Measurements from ENCODE around the gene HDDC3. TPM values are rescaled to one million over a fixed set of nuclear protein-coding genes. Genes with fewer than 3 reads are reported as not detected.
A peak's percentile ranks its signal among the peaks of the same experiment; 100 is the strongest.
"Not testable (repeated sequence)": the region's sequence is repeated elsewhere in the genome, so short reads cannot be mapped to it uniquely, and the experiment has no call there.

The HDDC3 gene
- total and polyA plus RNA-seq, 4 experiments from 2014 or later: 27.4 to 38.7 (median 31.4) TPM

DNA sequence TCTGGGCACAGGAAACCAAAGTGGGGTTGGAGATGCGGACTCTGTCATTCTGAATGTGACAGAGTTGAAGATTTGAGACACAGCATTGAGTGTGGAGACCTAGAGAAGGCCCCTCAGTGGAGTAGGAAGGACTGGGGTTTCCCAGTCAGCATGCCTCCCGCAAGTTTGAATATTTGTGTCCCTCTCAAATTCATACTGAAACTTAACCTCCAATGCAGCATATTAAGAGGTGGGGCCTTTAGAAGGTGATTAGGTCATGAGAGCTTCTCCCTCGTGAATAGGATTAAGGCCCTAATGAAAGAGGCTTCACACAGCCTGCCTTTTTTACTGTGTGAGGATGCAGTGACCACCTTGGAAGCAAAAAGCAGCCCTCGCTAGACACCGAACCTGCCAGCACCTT is 8.0 kb downstream of the HDDC3 start:
- no peak for DNase-seq
- peaks cover 2 to 8% (median 6%) of the 10 kb centered on the region in 4 donors for H3K4me1 Mint-ChIP-seq
- CTCF ChIA-PET (ENCODE audit: partially characterized antibody): interaction anchor here (0.7 to 2.7 kb wide), 3 partner anchors 10 to 732 kb away, joined by 3 to 13 read pairs (median 6); partner anchors contain the start of gene UNC45A
- peaks cover 22% of the 10 kb centered on the region for H3K36me3 ChIP-seq (ENCODE audit: insufficient read depth, low read length)
- no peaks in the 10 kb centered on the region for H3K27me3 Mint-ChIP-seq
- no peaks in the 10 kb centered on the region for H3K9me3 Mint-ChIP-seq
- H3K4me3 ChIP-seq (ENCODE audit: low read length in 2 of 2): no peak overlapping the region
- H3K9me3 ChIP-seq (ENCODE audit: control insufficient read depth in 1 of 2, low read length in 2 of 2): no peaks in the 10 kb centered on the region
- POLR2A ChIA-PET (ENCODE audit: partially characterized antibody): no interaction called here
- peaks cover 6% of the 10 kb centered on the region for H3K4me1 ChIP-seq (ENCODE audit: insufficient read depth, low read length)
- intact Hi-C loops (cut with micrococcal nuclease): no loop called here
- H3K27me3 ChIP-seq (ENCODE audit: insufficient read depth, low read length): no peaks in the 10 kb centered on the region
- peak overlapping the region in 4 of 7 donors; percentile 37 to 61 (median 46) for H3K27ac Mint-ChIP-seq
- no peak overlapping the region for H3K4me3 Mint-ChIP-seq
- no peak overlapping the region for H3K27ac ChIP-seq (ENCODE audit: low read depth, low read length)
- H3K36me3 Mint-ChIP-seq: peaks cover 13 to 27% of the 10 kb centered on the region in 2 donors

DNA sequence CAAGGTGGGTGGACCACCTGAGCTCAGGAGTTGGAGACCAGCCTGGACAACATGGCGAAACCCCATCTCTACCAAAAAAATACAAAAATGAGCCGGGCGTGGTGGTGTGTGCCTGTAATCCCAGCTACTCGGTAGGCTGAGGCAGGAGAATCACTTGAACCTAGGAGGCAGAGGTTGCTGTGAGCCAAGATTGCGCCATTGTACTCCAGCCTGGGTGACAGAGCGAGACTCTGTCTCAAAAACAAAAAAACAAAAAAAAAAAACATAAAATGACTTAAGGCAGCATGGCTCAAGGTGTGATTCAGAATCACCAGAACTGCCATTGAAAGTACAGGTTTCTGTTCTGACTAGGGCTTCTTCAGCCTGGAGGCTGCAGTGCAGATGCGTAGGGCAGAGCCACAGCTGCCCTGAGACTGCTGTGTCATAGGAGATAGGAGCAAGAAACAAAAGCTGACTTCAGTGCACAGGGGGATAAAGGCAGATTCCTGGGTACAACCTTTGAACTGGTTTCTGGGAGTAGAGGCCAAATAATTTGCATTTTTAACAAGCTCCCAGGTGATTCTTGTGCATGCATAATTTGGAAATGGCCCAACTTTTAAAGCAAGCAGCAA is 9.5 kb downstream of the HDDC3 start:
- H3K36me3 Mint-ChIP-seq: peaks cover 23 to 39% of the 10 kb centered on the region in 2 donors
- DNase-seq; H3K4me1 ChIP-seq (ENCODE audit: insufficient read depth, low read length); H3K9me3 ChIP-seq (ENCODE audit: control insufficient read depth in 1 of 2, low read length in 2 of 2); H3K4me3 ChIP-seq (ENCODE audit: low read length in 2 of 2); H3K27me3 Mint-ChIP-seq; H3K27ac Mint-ChIP-seq; H3K4me1 Mint-ChIP-seq; H3K4me3 Mint-ChIP-seq; intact Hi-C loops (cut with micrococcal nuclease); H3K27me3 ChIP-seq (ENCODE audit: insufficient read depth, low read length); H3K27ac ChIP-seq (ENCODE audit: low read depth, low read length); H3K9me3 Mint-ChIP-seq: not testable (repeated sequence)
- H3K36me3 ChIP-seq (ENCODE audit: insufficient read depth, low read length): peaks cover 35% of the 10 kb centered on the region
- CTCF ChIA-PET (ENCODE audit: partially characterized antibody): interaction anchor here (1.3 to 4.2 kb wide), 2 partner anchors 10 to 20 kb away, joined by 3 to 39 read pairs; partner anchors contain the start of genes HDDC3, MAN2A2 and UNC45A
- POLR2A ChIA-PET (ENCODE audit: partially characterized antibody): interaction anchor here (5.7 kb wide), 1 partner anchor 9 kb away, joined by 40 read pairs; the partner anchor contains the start of genes HDDC3 and UNC45A

DNA sequence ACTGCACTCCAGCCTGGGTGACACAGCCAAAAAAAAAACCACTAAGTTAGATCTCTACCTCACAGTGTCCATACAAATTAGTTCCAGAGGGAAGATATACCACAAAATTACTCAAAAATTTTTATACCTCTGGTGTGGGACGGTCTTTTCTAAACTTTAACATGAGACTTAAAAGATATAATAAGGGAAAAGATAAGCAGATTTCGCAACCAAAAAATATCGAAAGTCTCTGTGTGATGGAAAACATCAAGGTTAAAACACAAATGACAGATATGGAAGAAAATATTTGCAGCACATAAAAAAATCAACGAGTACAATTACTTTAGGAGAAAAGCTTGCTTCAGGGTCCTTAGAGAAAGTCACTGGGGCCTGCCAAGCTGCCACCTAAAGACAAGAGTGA is 10.5 kb downstream of the HDDC3 start:
- Histone ChIP-seq H3K27me3 (ENCODE audit: insufficient read depth, low read length) (no peaks in the 10 kb centered on the region), H3K4me3 (ENCODE audit: low read length in 2 of 2) (no peak overlapping the region), H3K9me3 (ENCODE audit: control insufficient read depth in 1 of 2, low read length in 2 of 2) (no peaks in the 10 kb centered on the region), H3K36me3 (ENCODE audit: insufficient read depth, low read length) (peaks cover 45% of the 10 kb centered on the region), H3K27ac (ENCODE audit: low read depth, low read length) (no peak overlapping the region), H3K4me1 (ENCODE audit: insufficient read depth, low read length) (no peaks in the 10 kb centered on the region)
- no peaks in the 10 kb centered on the region for H3K27me3 Mint-ChIP-seq
- CTCF ChIA-PET (ENCODE audit: partially characterized antibody): interaction anchor here (1.3 to 4.2 kb wide), 2 partner anchors 11 to 19 kb away, joined by 3 to 39 read pairs; partner anchors contain the start of genes HDDC3, MAN2A2 and UNC45A
- no peak overlapping the region for H3K27ac Mint-ChIP-seq
- peaks cover 0 to 2% (median 0%) of the 10 kb centered on the region in 4 donors for H3K4me1 Mint-ChIP-seq
- DNase-seq: no peak
- H3K9me3 Mint-ChIP-seq: no peaks in the 10 kb centered on the region
- intact Hi-C loops (cut with micrococcal nuclease): no loop called here
- no peak overlapping the region for H3K4me3 Mint-ChIP-seq
- H3K36me3 Mint-ChIP-seq: peaks cover 32 to 48% of the 10 kb centered on the region in 2 donors
- POLR2A ChIA-PET (ENCODE audit: partially characterized antibody): interaction anchor here (1.3 to 5.7 kb wide), 2 partner anchors 10 to 18 kb away, joined by 3 to 40 read pairs; partner anchors contain the start of genes HDDC3, MAN2A2 and UNC45A

DNA sequence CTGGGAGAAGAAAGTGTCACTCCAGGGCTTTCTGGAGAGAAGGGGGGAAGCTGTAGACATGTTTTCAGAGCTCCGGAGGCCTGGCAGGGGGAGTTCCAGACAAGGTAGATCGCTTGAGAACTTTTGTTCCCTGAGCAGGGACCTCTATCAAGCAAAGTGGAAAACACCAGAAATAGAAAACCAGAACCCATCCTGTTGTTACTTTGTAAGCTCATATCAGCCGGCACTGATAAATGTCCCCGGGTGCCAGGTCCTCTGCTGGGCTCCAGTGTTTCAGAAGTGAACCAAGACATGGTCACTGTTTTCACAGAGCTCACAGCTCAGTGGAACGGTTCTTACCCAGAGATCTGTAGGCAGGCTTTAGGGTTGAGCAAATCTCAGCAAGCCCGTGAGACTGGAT is 13.5 kb downstream of the HDDC3 start:
- no peak for DNase-seq
- no peaks in the 10 kb centered on the region for H3K9me3 ChIP-seq (ENCODE audit: control insufficient read depth in 1 of 2, low read length in 2 of 2)
- intact Hi-C loops (cut with micrococcal nuclease): no loop called here
- H3K4me1 ChIP-seq (ENCODE audit: insufficient read depth, low read length): no peaks in the 10 kb centered on the region
- no peak overlapping the region for H3K4me3 ChIP-seq (ENCODE audit: low read length in 2 of 2)
- Mint-ChIP-seq H3K27ac (peak overlapping the region in 1 of 7 donors; percentile 47), H3K36me3 (peaks cover 51 to 73% of the 10 kb centered on the region in 2 donors), H3K27me3 (no peaks in the 10 kb centered on the region), H3K4me3 (no peak overlapping the region), H3K4me1 (no peaks in the 10 kb centered on the region), H3K9me3 (no peaks in the 10 kb centered on the region)
- ChIA-PET CTCF (ENCODE audit: partially characterized antibody) (interaction anchor here (1.9 to 2.8 kb wide), 2 partner anchors 13 to 15 kb away, joined by 5 to 6 read pairs; partner anchors contain the start of gene HDDC3), POLR2A (ENCODE audit: partially characterized antibody) (interaction anchor here (0.9 to 5.7 kb wide), 2 partner anchors 13 to 16 kb away, joined by 3 to 40 read pairs; partner anchors contain the start of genes HDDC3 and UNC45A)
- peaks cover 69% of the 10 kb centered on the region for H3K36me3 ChIP-seq (ENCODE audit: insufficient read depth, low read length)
- no peaks in the 10 kb centered on the region for H3K27me3 ChIP-seq (ENCODE audit: insufficient read depth, low read length)
- no peak overlapping the region for H3K27ac ChIP-seq (ENCODE audit: low read depth, low read length)

DNA sequence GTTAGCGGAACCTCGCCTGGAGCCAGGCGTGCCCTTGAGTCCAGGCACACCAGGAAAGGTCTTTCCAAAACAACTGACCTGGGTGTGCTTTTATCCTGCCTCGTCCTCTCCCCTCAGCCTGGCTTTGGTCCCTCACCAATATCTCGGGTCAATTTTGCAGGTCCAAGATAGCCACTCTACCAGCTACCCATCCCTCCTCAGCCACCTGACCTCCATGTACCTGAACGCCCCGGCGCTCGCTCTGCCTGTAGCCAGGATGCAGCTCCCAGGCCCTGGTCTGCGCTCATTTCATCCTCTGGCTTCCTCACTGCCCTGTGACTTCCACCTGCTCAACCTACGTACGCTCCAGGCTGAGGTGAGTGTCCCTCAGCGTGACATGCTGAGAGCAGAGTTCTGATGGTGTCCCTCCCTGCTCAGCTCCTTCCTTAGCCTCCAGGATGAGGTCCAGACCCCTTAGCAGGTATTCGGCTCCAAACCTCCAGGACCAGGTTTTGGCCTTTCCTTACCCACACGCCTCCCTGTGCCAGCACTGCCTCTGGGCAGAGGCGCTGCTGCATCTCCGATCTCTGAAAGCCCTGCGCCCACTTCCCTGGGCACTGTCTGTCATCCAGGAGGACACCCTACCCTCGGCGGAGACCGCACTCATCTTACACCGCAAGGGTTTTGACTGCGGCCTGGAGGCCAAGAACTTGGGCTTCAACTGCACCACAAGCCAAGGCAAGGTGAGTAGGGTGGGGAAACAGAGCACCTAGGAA is 14.1 kb downstream of the HDDC3 start:
- Mint-ChIP-seq H3K27me3 (no peaks in the 10 kb centered on the region), H3K4me3 (no peak overlapping the region), H3K4me1 (no peaks in the 10 kb centered on the region), H3K36me3 (peaks cover 57 to 79% of the 10 kb centered on the region in 2 donors), H3K27ac (peak overlapping the region in 1 of 7 donors; percentile 47), H3K9me3 (no peaks in the 10 kb centered on the region)
- intact Hi-C loops (cut with micrococcal nuclease): no loop called here
- H3K4me1 ChIP-seq (ENCODE audit: insufficient read depth, low read length): no peaks in the 10 kb centered on the region
- ChIA-PET CTCF (ENCODE audit: partially characterized antibody) (interaction anchor here (1.9 to 2.8 kb wide), 2 partner anchors 14 to 15 kb away, joined by 5 to 6 read pairs; partner anchors contain the start of gene HDDC3), POLR2A (ENCODE audit: partially characterized antibody) (interaction anchor here (0.9 to 5.7 kb wide), 2 partner anchors 14 to 16 kb away, joined by 3 to 40 read pairs; partner anchors contain the start of genes HDDC3 and UNC45A)
- DNase-seq: no peak
- no peak overlapping the region for H3K27ac ChIP-seq (ENCODE audit: low read depth, low read length)
- no peaks in the 10 kb centered on the region for H3K27me3 ChIP-seq (ENCODE audit: insufficient read depth, low read length)
- no peak overlapping the region for H3K4me3 ChIP-seq (ENCODE audit: low read length in 2 of 2)
- peaks cover 75% of the 10 kb centered on the region for H3K36me3 ChIP-seq (ENCODE audit: insufficient read depth, low read length)
- no peaks in the 10 kb centered on the region for H3K9me3 ChIP-seq (ENCODE audit: control insufficient read depth in 1 of 2, low read length in 2 of 2)

DNA sequence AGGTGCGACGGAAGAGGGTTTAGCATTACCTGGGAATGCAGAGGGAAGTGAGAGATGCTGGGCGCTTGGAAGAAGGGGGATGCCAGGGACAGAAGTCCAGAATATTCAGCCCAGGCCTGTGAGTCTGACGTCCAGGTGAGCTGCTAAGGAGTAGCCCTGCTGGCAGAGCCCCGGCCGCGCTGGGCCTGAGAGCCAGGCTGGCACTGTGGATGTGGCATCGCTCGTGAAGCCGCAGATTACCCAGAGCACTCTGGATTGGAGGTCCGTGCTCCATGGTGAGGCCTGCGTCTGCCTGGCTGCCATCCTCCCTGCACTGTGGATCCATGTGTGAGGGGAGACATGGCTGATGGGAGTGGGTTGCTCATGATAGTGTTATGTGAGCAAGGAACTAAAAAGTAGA is 14.8 kb downstream of the HDDC3 start:
- POLR2A ChIA-PET (ENCODE audit: partially characterized antibody): interaction anchor here (1.0 to 5.7 kb wide), 2 partner anchors 14 to 15 kb away, joined by 3 to 40 read pairs; partner anchors contain the start of genes HDDC3, MAN2A2 and UNC45A
- Histone ChIP-seq H3K27me3 (ENCODE audit: insufficient read depth, low read length) (no peaks in the 10 kb centered on the region), H3K4me1 (ENCODE audit: insufficient read depth, low read length) (no peaks in the 10 kb centered on the region), H3K4me3 (ENCODE audit: low read length in 2 of 2) (no peak overlapping the region), H3K27ac (ENCODE audit: low read depth, low read length) (no peak overlapping the region), H3K36me3 (ENCODE audit: insufficient read depth, low read length) (peaks cover 82% of the 10 kb centered on the region), H3K9me3 (ENCODE audit: control insufficient read depth in 1 of 2, low read length in 2 of 2) (no peaks in the 10 kb centered on the region)
- CTCF ChIA-PET (ENCODE audit: partially characterized antibody): interaction anchor here (1.9 to 2.8 kb wide), 2 partner anchors 14 to 16 kb away, joined by 5 to 6 read pairs; partner anchors contain the start of gene HDDC3
- DNase-seq: no peak
- H3K4me3 Mint-ChIP-seq: no peak overlapping the region
- H3K9me3 Mint-ChIP-seq: no peaks in the 10 kb centered on the region
- H3K27me3 Mint-ChIP-seq: no peaks in the 10 kb centered on the region
- H3K4me1 Mint-ChIP-seq: no peaks in the 10 kb centered on the region
- peaks cover 64 to 85% of the 10 kb centered on the region in 2 donors for H3K36me3 Mint-ChIP-seq
- H3K27ac Mint-ChIP-seq: no peak overlapping the region
- intact Hi-C loops (cut with micrococcal nuclease): no loop called here
